ENCODE data around the gene ORM2.

ORM2 gene

DNA sequence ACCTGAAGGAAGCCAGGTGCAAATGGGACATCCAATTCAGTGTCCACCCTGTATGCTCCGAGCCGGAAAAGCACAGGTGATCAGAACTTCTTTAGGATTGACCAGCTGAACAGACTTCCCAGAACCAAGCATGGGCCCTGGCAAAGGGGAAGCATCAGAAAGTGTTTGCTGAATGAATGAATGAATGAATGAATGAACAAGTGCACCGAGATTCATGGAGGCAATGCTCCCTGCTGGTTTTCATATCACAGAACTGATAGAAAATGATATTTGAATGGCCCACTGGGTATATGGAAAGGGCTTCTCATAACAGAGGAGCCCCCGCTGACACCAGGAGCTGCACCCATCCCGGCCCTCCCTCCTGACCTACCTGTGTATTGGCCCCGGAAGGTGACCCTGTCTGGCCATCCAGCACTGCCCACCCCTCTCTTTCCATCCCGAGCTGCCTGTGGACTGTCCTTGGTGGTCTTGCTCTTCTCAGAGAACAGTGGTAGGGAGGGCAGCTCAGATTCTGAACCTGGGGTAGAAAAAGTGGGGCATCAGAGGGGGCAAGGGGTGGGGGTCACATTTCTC lies 15.9 kb downstream of the ORM2 start:
- in situ Hi-C loops (cut with MboI; ENCODE audit: low sequenced_read_pairs), result no loop called here

DNA sequence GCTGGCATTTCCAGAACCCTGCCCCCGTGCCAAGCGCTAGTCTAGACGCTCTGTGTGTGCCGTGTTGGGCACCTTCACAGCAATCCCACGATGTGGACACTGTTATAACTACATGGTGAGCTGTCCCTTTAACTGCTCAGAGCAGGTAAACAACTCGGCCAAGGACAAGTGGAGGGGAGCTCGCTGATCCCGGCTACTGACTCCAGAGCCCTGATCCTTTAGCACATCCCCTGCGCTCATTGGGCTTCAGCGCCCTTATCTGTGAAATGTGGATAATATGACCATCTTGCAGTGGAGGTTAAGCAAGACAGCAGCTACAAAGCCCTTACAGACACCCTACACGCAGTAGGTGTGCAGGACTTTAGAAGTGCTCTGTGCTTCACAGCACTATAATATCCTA lies 16.5 kb downstream of the ORM2 start:
- in situ Hi-C loops (cut with MboI; ENCODE audit: low sequenced_read_pairs), result no loop called here

DNA sequence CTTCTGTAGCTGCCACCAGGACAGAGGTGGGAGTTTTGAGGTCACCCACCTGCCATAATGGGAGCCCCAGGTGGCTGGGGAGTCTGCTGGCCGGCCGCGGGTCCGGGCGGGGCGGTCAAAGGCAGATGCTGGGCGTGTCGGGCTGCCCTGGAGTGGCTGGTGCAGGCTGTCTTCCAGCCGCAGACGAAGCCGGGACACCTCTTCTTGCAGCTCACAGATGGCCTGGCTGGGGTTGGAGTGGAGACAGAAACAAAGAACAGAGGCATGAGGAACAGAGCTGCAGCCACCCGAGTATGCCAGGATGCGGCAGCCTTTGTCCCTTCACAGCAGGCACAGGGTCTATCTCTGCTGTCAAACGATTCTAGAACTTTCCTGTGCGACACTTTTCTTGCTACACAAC lies 18.0 kb downstream of the ORM2 start:
- in situ Hi-C loops (cut with MboI; ENCODE audit: low sequenced_read_pairs), result no loop called here

DNA sequence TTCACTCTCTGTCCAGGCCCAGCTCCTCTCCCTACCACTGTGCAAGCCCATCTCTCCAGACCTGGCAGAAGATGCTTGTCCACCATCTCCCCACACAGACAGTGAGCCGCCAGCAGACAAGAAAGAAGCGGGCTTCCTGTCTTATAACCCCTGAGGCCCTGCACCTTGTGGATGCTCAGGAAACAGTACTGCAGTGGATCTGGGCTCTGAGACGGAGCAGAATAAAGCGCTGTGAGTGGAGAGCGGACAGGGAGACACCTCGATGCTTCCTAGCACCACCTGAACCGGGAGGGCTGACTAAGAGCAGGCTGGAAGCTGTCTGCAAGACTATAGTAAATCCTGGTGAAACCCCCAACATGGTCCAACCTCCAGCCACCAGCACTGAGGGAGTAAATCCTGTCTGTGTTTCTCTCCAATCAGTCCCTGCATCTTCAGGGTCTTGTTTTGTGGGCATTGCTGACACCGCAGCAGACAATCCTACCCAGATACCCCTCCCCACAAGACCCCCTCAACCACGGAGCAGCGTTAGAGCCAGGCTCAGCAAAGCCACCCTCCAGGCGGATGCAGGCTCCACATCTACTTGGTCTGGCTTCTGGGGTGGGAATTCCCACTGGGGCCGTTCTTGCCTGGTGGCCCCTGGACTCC lies 18.7 kb downstream of the ORM2 start:
- in situ Hi-C loops (cut with MboI; ENCODE audit: low sequenced_read_pairs), result no loop called here

DNA sequence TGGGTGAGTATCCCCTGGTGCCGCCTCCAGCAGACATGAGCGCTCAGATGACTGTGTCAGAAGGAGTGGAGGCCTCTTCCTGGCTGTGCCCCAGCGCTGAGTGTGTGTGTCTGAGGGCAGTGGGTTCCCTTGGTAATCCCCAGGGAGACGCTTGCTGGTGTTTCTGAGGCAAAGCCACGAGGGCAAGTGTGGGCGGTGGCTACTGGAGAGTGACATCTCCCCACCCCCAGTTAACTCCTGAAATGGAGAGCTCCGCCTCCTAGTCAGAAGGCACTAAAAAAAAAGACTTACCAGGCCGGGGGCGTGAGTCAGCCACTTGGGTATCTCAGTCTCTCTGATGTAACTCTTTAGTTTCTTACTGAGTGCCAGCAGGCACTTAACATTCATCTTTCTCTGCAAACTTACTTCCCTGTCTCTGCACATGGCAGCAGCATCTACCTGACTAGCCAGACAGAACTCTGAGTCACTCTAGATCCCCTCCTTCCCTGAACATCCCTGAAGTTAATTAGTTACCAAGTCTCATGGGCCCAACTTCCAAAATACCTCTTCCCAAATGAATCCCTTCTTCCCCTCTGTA lies 19.3 kb downstream of the ORM2 start:
- in situ Hi-C loops (cut with MboI; ENCODE audit: low sequenced_read_pairs), result no loop called here

DNA sequence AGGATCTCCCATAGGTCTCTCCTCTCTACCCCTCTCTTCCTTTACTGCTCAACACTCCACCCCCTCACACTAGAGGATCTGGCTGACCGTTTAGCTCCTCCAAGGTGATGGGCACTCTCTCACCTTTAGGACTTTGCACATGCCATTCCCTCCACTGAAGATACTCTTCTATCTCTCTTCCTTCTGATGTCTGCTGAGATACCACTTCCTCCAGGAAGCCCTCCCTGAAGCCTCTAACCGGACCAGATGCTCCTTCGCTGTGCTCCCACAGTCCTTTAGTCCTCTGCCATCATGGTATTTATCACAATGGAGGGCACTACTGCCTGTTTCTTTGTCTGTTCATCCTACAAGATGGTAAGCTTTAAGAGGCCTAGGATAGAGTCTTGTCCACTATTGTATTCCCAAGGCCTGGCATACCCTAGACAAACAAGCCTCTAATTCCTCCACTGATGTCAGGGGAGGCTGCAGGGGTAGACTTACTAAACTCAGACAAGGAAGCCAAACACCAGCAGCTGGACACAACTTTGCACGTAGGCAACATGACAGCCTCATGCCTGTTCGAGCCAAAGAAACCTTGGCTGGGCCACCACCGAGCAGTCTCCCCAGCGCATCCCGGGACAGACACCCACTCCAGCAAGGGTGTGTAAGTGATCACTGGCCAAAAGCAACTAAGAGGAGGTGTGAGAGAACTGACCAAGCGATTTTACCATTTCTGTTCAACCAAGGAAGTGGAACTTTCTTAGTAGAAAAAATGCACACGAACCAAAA lies 20.2 kb downstream of the ORM2 start:
- in situ Hi-C loops (cut with MboI; ENCODE audit: low sequenced_read_pairs), result no loop called here

DNA sequence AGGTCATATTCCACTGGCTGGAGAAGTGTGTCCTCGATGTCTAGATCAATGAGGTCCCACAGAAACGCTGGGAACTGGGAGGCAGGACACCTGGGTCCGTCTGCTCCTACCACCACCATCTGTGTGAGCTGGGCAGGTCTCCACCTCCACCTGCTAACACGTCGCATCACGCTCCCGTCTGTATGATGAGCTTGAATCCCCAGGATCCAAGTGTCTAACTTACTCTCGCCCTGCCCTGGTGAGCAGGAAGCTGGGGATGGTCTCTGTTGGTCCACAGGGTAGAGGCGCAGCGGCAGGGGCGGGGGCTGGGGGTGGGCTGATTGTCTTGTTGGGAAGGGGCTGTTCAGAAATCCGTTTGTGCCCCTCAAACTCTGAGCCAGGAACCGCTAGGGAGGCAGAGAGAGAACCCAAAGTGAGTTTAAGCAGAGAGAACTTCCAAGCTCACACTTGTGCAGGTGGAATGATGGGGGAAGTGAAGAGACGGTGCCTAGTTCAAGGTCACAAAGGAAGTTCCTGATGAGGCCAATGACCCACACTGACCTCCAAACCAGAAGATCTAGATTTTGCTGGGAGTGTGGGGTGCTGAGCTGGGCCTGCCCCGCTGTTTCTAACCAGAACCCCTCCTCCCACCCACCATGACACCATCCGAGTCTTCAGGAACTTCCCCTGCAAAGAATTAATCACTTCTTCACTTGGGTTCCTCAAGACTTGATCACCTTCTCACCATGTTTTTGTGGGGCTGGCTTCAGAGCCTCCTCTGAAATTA lies 21.1 kb downstream of the ORM2 start:
- in situ Hi-C loops (cut with MboI; ENCODE audit: low sequenced_read_pairs), result no loop called here

DNA sequence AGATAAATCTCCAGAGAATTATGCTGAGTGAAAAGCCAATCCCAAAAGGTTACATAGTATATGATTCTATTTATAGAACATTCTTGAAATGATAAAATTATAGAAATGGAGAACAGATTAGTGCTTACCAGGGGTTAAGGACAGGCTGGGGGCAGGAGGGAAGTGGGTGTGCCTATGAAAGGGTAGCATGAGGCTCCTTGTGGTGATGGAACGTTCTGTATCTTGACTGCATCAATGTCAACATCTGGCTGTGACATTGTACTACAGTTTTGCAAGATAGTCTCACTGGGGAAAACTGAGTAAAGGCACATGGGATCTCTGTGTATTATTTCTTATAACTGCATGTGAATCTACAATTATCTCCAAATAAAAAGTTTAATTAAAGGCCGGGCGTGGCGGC lies 22.3 kb downstream of the ORM2 start:
- in situ Hi-C loops (cut with MboI; ENCODE audit: low sequenced_read_pairs), result no loop called here

DNA sequence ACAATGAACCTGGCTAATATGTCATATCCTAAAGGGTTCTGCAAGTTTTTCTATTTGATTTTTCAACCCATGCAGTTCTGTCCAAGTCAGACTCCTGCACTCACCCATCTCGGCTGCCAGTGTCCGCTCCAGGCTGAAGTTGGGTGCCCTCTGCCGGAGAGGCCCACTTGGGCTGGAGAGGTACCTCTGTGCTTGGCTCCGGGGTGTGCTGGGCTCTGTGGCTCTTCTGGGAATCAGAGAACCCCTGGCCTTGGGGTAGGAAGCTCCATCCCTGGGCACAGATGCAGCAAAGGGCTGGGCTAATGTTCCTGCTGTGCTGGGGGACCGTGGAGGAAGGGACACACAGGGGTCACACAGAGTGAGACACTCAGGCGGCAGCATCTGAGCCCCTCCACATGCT lies 26.2 kb downstream of the ORM2 start:
- in situ Hi-C loops (cut with MboI; ENCODE audit: low sequenced_read_pairs), result no loop called here

DNA sequence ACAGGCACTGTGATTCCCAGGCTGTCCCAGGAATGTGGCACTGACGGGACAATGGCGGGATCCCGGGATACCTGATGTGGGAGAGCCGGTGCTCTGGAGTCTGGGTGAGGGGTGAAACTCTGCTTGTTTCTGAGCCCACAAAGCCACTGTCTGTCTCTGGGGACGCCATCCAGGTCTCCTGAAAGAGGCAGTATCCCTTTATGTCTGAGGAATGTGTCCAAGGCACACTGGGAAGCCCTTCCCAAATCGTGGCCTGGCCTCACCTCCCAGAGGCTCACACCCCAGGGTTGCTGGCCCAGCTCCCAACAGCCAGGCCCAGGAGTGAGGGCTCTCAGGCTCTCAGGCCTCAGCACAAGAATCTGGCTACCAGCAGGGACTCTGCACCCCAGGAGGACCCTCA lies 27.1 kb downstream of the ORM2 start:
- in situ Hi-C loops (cut with MboI; ENCODE audit: low sequenced_read_pairs), result no loop called here

DNA sequence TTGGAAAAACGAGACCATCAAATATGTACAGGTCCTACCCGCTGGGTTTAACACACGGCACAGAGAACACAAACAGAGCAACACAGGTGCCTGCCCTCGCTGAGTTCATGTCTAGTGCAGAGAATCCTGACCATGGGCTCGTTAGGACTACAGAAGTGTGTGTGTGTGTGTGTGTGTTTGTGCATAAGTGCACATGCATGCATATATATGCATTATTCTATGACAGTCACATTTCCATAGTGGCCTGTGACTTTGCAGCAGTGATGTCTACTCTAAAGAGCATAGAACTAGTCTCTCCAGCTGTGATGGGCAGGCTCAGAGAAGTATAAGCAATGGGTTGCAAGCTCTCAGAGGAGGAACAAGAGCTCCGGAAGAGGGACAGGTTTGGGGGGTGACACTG lies 27.7 kb downstream of the ORM2 start:
- in situ Hi-C loops (cut with MboI; ENCODE audit: low sequenced_read_pairs), result no loop called here

DNA sequence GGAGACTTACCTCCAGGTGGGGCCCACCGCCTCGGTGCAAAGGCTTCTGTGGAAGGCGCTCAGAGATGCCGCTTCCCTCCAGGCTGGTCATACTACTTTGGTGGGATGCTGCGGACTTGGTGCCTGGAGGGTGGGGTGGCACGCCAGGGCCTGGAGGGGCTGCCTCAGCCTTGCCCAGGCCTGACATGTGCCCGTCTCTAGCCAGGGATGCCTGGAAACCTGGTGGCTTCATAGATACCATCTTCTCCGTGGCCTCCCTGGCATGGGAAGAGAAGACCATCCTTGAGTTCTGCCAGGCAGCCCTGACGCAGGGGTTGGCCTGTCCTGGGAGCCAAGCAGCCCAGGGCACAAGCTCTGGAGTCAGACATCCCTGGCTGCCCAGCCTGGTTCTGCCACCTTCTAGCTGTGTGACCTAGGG lies 28.3 kb downstream of the ORM2 start:
- in situ Hi-C loops (cut with MboI; ENCODE audit: low sequenced_read_pairs), result no loop called here

DNA sequence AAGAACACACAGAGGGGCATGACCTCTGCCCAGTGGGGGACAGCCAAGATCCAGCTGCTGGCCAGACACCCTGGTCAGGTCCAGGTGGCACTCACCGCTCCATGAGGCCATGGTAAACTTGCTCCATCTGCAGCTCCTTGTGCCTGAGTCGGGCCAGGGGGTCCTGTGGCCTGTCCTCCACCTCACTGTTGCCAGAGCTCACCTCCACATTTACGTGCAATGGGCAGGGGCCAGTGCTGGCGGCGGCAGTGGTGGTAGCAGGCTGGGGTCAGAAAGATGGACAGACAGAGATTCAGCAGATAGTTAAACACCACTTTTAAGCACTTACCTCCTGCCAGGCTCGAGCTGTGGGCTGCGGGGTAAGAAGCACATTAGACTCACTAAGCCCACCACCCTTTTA lies 30.1 kb downstream of the ORM2 start:
- in situ Hi-C loops (cut with MboI; ENCODE audit: low sequenced_read_pairs), result no loop called here

DNA sequence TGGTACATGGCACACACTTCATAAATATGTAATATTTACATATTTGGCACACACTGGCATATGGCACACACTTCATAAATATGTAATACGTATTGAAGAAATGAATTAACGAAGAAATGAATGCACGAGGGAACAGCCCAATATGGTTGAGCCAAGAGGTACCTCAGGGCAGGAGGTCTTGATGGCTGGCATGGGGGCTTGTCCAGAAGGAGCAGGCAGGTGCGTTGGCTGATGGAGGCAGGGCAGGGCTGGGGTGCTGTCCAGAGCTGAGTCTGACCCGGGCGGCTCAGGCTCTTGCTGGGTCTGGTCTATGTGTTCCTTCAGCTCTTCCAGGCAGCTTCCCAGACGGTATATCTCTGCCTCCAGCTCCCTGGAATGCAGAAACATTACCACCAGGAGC lies 31.9 kb downstream of the ORM2 start:
- in situ Hi-C loops (cut with MboI; ENCODE audit: low sequenced_read_pairs), result no loop called here

DNA sequence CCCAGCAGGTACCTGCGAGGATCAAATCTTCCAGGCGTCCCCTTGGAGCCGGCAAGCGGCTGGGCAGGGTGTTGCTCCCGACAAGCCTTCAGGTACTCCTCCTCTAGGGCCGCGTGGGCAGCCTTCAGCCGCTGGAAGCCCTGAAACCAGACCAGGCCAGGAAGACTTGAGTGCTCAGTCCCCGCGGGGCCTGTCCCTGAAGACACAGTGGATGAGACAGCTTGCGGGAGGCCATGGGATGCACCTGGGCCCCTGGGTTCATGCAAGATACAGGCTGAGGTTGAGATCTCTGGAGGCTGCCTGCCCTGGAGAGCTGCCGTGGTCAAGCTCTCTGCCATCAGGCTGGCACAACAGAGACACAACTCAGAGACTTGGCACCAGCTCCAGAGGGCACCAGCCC lies 32.7 kb downstream of the ORM2 start:
- in situ Hi-C loops (cut with MboI; ENCODE audit: low sequenced_read_pairs), result no loop called here

DNA sequence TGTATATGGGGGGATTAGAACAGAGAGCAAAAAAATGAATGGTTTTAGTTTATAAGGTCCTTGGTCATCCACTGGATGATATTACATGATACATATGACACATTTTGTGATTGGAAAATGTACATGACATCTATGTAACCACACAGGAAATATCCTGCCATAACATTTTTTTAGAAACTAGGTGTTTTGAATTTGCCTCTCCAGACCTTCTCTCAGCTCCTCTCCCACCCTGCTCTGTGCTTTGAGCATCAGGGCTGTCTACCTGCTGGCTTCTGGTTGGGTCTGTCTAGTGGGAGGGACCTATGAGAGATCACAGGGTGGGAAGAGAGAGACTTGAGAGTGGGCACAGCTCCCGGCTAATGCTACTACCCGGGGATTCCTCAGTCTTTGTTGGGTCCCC lies 33.8 kb downstream of the ORM2 start:
- in situ Hi-C loops (cut with MboI; ENCODE audit: low sequenced_read_pairs), result no loop called here

DNA sequence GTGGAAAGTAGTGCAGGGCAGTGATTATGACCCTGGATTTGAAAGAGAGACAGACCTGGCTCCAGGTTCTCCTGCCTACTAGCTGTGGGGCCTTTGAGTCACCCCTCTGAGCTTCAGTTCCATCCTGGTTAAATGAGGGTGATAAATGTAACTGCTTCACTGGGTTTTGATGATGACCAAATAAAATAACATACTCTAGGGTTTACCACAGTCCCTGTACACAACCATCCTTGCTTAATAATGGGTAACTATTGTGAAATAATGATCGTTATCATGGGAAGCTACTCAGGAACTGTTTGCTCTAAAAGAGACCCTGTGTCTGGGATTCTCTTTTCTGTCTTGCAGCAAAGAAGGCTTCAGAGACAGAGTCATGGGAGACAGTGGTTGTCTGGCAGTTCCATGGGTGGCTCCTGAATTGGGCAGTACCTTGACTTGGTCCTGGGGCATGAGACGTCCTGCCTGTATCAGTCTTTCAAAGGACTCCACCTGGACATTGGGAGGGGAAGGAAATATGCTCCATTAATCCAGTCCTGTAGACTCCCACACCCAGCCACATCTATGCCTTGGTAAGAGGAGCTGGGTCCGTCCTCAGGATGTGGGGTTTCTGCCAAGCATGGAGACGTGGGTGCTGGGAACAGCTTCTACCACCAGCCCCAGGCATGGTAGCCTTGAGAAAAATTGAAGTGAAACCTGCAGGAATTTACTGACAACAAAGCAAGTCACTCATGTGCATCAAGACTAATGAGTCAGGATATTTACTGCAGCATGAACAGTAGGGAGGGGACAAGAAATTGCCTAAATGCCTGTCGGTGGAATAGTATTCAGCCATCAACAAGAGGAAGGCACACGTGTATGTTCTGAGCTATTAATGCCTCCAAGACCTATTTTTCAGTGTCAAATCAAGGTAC lies 34.7 kb downstream of the ORM2 start:
- in situ Hi-C loops (cut with MboI; ENCODE audit: low sequenced_read_pairs), result no loop called here

DNA sequence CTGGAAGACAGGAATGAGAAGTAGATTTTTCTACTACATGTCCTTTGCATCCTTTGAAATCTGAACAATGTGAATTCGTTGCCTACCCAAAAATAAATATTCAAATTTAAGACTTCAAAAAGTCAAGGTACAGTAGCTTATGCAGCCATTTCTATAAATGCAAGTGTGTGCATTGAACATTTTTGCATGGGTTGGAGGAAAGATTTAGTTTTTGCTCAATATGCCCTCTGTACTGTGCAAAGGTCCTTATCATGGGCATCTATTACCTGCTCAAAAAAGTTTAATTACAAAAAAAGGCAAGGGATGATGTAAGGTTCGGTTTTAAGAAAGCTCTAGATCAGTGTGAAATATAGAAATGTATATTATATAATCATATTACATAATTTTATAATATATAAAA lies 35.5 kb downstream of the ORM2 start:
- in situ Hi-C loops (cut with MboI; ENCODE audit: low sequenced_read_pairs), result no loop called here

DNA sequence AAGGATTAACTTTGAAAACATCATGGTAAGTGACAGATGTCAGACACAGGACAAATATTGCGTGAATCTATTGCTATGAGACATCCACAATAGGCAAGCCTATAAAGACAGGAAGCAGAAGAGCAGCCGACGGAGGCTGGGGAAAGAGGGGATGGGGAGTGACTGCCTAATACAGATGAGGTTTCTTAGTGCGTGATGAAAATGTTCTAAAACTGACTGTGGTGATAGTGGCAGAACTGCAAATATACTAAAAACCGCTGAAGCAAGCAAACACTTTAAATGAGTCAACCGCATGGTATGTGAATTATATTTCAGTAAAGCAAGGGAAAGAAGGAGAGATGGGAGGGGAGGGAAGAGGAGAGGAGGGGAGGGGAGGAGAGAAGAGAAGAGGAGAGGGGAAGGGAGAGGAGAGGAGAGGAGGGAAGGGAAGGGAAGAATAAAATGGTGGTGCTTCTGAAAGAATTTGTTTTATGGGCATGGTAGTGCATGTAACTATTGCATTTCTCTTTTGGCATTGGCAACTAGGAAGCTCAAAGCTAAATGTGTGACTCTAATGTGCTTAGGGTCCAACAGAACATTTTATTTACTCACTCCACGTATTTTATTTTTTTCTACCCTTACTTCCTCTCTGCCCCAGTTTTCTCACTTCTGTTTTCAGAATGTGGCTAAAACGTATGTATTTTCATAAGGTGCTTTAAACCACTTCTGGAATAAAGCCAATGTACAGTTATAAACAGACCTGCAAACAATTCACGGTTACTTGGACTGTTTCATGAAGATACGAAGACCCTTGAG lies 36.9 kb downstream of the ORM2 start:
- in situ Hi-C loops (cut with MboI; ENCODE audit: low sequenced_read_pairs), result no loop called here

DNA sequence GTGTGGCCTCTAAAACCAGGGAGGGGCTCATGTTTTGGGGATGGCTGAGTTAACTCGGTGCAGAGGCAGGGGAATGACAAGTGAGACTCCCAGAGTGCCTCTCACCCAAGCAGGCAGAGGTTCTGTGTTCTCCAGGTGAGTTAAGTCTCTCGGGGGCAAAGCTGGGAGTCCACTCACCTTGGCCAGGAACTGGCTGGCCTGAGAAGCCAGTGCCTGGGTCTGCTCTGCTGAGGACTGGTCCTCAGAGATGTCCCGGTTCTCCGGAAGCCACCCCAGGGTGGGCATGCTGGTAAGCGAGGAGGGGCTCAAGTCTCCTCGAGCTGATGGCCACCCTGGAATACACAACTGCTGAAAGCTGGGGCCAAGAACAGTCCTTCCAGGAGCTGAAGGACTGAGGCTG lies 37.7 kb downstream of the ORM2 start:
- in situ Hi-C loops (cut with MboI; ENCODE audit: low sequenced_read_pairs), result no loop called here
